ENCODE data around the gene RAB3B.

The RAB3B gene

GRCh38 chr1:51955797-51956527 is 34.5 kb downstream of the RAB3B start:
- DNase-seq: no peak

- DNase-seq: no peak
Observed at GRCh38 chr1:51954783-51955182, 35.7 kb downstream of the RAB3B start.

DNA sequence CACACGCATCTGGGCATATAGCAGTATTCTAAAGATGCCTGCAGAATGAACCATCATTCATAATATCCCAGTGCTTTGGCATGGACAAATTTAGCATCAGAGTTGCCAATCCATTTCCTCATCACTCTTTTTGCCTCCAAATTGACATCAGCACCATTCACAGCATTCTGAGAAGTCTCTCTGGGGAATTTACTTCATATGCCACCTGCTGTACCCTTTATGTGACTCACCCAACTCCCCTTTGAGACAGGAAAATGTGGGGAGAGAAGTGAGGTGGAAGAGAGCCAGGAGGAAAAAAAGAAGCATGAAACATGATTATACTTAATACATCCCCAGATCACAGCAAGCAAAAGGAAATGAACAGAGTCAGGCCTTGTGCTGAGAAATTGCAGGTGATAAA is 37.4 kb downstream of the RAB3B start:
- no peak for DNase-seq

GRCh38 chr1:51952638-51953037 is 37.9 kb downstream of the RAB3B start:
- DNase-seq: no peak

- DNase-seq: no peak
Observed at GRCh38 chr1:51950701-51951100, 39.8 kb downstream of the RAB3B start.

DNA sequence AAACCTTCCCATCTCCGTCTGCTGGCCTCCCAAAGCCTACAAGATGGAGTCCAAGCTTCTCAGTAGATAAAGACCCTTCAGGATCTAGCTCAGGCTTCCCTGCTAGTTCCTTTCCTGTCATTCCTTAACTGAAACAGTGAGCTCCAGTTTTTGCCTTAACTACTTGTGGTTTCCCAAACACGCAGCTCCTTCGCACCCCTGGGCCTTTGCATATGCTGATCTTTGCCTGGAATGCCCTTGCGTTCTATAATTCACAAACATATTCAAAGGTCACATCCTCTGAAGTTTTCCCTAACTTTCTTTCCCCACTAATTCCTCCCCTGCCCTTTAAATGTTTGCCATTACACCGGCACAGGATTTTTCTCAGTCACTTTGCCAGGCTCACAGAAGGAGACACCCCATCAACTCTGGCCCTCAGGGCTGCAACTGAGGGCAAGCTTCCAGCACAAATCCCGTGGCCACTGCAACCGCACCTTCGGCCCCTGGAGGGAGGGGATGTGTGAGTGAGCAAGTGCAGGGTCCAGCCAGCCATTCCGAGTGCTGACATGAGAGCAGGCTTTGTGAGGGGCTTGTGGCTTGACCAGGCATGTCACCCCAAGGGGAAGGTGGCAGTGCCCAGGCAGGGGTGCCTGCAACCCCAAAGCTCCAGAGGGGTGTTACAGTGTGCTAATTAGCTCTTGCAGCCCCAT is 41.3 kb downstream of the RAB3B start:
- no peak for DNase-seq

DNA sequence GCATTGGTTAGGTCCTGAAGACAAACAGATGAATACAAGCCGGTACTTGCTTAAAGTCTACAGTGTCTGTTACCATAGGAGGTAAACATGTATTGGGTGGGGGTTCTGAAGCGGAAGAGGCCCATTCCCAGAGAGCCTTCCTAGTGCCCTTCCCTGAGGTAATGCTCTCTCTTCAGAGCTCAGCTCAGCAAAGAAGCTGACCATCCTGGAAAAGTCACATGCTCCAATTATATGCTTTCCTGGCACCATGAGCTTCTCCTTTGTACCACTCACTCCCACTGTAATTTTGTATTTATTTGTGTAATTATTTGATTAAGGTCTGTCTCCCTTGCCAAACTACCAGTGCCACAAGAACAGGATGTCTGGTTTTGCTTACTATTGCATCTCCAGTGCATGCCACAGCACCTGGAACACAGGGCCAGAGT is 42.0 kb downstream of the RAB3B start:
- no peak for DNase-seq

- no peak for DNase-seq
Observed at GRCh38 chr1:51946300-51946699, 44.2 kb downstream of the RAB3B start.

GRCh38 chr1:51945591-51945990 is 44.9 kb downstream of the RAB3B start:
- no peak for DNase-seq

GRCh38 chr1:51942281-51942680 is 48.2 kb downstream of the RAB3B start:
- DNase-seq: no peak

DNA sequence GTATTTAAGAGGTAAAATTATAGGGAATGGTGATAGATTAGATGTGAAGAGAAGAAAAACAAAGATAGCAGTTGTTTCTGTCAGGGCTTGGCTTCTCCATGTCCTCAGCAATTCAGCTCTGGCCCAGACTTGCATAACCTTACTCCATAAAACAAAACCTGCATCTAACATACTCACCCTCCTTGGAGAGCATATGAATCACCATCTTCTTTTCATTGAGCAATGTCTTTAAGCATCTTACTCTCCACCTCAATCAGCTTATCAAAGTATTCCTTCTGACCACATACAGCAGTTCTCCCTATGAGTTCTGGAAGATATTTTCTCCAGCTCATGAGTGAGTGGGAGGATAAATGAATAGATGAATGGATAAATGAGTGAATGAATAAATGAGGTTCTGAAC is 49.0 kb downstream of the RAB3B start:
- no peak for DNase-seq

DNA sequence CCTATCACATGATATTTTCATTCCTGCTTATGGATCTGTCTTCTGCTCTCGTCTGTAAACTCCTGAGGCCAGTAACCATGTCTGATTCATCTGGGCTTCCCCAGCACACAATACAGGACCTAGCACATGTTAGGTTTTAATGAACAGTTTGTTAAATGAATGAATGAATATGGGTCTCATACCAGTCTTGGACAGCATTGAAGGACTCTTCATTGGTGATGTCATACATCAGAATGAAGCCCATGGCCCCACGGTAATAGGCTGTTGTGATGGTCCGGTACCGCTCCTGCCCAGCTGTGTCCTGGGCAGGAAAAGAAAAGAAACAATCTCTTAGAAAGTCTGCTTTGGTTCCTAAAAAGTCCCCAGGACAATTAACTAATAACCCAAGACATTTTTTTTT is 53.4 kb downstream of the RAB3B start:
- DNase-seq: no peak

DNA sequence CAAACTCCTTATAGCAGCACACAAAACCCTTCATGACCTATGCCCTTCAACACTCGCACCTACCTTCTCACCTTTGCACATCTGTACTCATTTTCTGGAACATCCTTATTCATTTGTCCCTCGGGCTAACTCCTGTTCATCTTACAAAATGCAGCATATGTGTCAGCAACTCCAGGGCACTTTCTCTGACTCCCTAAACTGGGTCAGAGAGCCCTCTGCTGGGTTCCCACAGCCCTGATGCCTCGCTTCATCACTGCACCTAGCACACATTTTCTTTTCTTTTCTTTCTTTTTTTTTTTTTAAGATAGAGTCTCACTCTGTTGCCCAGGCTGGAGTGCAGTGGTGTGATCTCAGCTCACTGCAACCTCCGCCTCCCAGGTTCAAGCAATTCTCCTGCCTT is 54.0 kb downstream of the RAB3B start:
- no peak for DNase-seq

GRCh38 chr1:51933344-51933743 is 57.2 kb downstream of the RAB3B start:
- no peak for DNase-seq

GRCh38 chr1:51930329-51930728 is 60.2 kb downstream of the RAB3B start:
- DNase-seq: no peak

GRCh38 chr1:51928896-51929295 is 61.6 kb downstream of the RAB3B start:
- DNase-seq: no peak

DNA sequence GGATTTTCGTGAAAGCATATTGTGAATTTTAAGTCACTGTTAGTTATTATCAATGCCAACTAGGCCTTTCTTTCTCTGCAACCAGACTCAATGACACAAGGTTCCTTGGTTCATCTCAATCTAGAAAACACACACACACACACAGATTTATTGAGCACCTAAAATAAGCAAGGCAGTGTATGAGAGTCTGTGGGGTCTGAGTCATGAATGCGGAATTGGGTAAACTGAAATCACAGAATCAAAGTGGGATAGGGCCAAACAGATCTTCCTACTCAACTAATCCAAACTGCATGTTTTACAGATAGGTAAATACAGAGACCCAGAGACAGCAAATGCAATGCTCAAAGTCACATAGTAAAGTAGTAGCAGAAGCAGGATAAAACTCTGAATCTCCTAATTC is 63.5 kb downstream of the RAB3B start:
- no peak for DNase-seq

- peak; percentile 38 for DNase-seq
Observed at GRCh38 chr1:51926171-51926812, 64.2 kb downstream of the RAB3B start.

DNA sequence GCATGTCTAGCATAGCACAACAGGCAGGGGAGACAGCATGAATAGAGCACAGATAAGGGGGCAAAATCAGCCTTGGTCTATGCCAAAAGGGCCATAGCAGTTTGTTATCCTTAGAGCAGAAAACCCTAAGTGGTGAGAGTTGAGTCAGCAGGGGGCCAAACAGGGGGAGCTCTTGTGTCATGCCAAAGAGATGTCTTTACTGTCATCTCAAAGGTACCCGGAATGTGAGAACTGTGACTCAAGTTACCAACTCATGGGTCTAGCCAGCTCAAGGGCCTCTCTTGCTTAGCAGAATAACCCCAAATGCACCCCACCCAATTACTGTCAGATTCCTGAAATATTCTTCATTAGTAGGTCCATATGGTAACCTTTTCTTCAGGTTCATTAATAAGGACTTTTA is 66.0 kb downstream of the RAB3B start:
- peak; percentile 56 for DNase-seq

DNA sequence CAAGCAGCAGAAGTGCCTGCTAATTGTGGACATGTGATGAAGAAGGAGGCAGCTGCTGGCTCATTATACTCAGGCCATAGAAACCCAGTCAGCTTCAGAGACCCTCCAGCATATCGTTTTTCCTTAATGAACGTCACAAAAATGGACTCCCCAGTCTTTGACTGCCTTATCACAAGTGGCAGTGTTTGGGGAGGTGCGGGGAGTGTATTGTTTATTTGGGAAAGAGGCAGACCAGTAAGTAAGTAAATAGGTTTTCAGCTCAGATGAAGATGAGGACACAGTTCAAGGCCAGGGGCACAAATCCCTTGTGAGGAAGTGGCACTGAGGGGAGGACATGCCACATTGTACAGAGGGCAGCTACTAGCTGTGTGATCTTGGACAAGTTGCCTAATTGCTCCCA is 68.5 kb downstream of the RAB3B start:
- DNase-seq: no peak

DNA sequence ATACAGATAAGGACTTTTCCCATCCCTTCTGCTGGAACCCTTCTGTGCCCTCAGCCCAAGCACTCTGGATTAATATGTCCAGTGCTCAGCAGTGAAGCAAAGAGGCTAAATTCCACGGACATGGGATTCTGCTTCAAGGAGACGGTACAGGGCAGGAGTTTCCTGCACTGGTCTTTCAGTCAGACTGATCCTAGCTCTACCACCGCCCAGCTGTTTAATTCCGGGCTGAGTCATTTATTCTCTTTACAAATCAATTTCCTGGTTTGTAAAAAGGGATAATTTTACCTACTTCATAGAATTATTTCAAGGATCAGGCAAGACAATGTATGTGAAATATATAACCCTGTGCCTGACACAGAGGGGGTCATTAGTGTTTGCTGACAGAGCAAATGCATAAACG is 70.4 kb downstream of the RAB3B start:
- DNase-seq: no peak

DNA sequence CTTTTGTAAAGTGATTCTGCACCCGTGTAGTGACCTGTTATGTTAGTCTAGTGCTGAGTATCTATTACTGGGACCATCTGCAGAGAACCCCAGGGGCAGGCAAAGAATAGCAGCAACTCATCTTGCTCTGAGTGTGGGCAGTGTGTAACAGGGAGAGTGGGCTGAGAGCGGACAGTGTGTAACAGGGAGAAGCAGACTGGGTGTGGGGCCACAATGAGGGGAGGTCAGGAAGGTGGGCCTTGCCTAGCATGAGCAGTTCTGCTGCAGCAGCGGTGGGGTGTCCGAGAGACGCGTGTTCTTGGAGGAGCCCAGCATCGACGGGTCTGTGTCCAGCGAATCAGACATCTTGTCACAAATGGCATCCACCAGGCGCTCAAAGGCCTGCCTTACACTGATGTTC is 70.8 kb downstream of the RAB3B start:
- DNase-seq: no peak

- no peak for DNase-seq
Observed at GRCh38 chr1:51916587-51917405, 73.7 kb downstream of the RAB3B start.
